G401.6 (cell line): ENCODE measurements around the gene LRRC7.

Source experiments
- FAIRE-seq: peaks from 2 replicates; lab custom pipeline; 2012; peaks lifted over from hg19 to GRCh38; lab: Jason Lieb, UNC

LRRC7 gene

GRCh38 chr1:69976896-69977295 is 409.2 kb downstream of the LRRC7 start:
- no peak for FAIRE-seq

DNA sequence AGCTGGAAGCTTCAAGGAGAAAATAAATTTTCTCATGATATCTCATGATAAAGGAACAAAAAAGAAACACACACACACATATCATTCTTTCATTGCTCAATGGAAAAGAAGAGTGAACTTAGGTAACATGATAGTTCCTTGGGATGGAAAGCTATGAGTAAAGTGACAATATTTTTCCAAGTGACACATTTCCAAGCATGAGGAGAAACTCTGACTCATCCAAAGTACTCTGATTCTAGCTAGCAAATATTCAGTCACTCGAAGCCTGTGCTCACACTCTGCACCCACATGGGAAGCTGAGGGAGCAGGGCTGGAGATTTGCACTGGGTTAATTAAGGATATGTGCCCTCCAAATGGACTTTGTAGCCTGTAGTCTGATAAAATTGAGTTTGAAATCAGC is 415.3 kb downstream of the LRRC7 start:
- no peak for FAIRE-seq

GRCh38 chr1:69985376-69985775 is 417.7 kb downstream of the LRRC7 start:
- FAIRE-seq, result no peak

DNA sequence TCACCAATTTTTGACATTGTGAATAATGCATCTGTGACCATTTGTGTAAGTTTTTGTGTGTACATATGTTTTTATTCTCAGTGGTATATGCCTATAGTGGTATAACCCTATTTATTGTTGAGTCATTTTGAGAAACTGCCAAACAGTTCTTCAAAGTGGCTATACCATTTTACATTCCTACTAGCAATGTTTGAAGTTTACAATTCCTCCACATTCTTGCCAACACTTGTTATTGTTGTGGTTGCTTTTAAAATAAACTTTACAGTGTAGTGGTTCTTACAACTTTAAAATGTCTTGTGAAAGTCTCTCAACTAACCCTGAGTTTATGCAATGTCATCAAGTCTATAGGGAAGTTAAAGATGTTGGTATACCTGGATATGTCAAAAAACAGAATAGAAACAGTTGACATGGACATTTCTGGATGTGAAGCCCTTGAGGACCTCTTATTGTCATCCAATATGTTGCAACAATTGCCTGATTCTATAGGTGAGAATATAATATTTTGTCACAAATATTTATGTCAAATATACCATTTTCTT is 418.2 kb downstream of the LRRC7 start:
- FAIRE-seq, result no peak

DNA sequence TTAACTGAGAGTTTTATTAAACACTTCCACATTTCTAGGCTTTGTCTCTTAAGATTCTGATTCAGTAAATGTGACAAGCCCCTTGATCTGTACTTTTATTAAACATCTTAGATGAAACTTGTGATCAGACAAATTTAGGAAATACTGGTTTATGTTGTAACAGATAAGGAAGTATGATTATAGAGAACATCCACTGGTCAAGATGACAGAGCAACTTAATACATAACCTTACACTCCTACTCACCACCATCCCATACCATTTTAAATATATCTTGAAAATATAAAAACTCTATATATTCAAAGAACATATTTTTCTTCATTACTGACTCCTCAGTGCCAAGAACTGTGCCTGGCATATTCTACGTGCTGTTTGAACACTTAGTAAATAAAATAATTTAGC is 420.2 kb downstream of the LRRC7 start:
- FAIRE-seq, result no peak

GRCh38 chr1:69991644-69992043 is 423.9 kb downstream of the LRRC7 start:
- no peak for FAIRE-seq

DNA sequence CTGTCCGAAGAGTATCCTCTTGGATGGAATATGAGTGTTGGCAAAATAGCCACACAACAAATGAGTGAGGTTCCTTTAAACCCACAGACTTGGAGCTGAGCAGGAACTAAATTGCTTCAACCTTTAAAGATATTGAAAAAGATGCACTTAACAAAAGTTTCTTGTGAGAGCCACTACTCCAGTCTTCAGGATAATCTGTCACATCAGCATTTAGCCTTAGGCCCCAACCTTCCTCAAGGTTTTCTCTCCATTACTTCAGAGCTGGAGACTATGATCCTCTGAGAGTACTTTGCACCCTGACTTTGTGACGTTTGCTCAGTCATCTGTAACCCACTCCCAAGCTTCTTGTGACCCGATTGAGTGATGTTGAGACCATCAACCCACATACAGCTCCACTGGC is 424.9 kb downstream of the LRRC7 start:
- no peak for FAIRE-seq

DNA sequence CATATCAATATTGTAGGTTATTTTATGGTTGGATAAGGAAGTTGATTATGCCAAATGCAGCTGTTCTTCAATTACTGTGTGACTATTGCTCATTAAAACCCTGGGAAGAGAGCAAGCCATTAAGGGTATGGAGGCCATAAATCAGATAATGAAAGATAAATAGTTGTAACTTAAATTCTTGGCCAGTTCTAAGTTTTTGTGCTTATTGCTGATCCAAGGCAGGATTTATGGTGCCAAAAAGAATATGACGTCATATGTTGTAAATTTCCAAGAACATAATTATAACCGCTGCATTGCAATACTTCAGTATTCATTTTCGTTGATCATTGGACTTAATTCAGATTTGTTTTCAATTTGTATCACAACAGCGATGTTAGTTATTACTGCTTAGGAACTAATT is 426.1 kb downstream of the LRRC7 start:
- no peak for FAIRE-seq

DNA sequence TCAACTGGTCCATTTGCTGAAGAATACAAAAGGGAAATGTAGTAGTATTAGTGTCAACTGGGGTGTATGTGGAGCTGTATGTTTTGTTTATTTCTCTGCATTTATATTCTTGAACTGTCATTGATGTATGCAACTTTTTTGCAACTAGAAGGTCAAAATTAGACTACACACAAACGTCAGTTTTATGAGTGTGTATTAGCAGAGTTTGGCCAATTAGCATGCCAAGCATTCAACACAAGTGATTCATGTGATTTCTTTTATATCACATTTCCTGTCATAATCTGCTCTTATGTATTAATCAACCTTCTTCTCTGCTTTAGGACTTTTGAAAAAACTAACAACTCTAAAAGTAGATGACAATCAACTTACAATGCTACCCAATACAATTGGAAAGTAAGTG is 426.5 kb downstream of the LRRC7 start:
- no peak for FAIRE-seq

- FAIRE-seq, result no peak
These were observed 431.1 kb downstream of the LRRC7 start for GRCh38 chr1:69998847-69999246.

GRCh38 chr1:70003211-70003908 is 435.6 kb downstream of the LRRC7 start:
- FAIRE-seq, result no peak

- no peak for FAIRE-seq
These were observed 437.8 kb downstream of the LRRC7 start for GRCh38 chr1:70005386-70006034.

- no peak for FAIRE-seq
These were observed 440.9 kb downstream of the LRRC7 start for GRCh38 chr1:70008660-70009059.

DNA sequence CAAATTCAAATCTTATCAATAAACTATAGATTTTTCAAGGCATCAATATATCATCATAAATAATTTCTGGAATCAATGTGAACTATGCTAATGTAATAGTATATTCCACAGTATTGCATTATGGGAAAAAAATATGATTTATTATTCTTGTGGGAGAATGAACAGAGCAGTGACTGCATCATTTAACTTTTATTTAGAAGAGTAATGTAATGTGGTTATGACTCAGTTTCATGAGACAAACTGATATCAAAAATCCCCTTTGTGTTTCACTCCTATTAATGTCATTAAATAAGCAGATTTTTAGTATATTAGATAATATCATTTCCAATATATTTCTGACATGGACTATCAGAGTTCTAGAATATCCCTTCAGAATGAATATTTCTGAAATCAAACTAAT is 450.0 kb downstream of the LRRC7 start:
- no peak for FAIRE-seq

DNA sequence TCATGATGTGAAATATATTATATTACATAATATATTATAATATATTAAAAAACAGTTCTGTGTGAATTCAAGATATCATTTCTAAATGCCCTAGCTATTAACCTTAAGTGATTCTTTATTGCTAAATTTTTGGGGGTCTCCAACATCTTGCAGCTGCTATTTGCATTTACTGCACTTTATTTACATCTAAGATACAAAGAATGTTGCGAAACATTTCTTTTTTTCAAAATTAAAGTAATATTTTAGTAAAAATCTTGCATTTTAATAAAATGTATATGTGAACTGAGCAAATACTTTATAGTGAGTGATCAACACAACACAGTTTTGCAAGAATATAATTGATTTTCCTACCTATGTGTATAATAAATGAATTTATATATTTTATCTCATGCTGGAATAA is 456.6 kb downstream of the LRRC7 start:
- no peak for FAIRE-seq

- FAIRE-seq, result peak; percentile 79
These were observed 457.3 kb downstream of the LRRC7 start for GRCh38 chr1:70025052-70025451.

- no peak for FAIRE-seq
These were observed 458.1 kb downstream of the LRRC7 start for GRCh38 chr1:70025846-70026245.

DNA sequence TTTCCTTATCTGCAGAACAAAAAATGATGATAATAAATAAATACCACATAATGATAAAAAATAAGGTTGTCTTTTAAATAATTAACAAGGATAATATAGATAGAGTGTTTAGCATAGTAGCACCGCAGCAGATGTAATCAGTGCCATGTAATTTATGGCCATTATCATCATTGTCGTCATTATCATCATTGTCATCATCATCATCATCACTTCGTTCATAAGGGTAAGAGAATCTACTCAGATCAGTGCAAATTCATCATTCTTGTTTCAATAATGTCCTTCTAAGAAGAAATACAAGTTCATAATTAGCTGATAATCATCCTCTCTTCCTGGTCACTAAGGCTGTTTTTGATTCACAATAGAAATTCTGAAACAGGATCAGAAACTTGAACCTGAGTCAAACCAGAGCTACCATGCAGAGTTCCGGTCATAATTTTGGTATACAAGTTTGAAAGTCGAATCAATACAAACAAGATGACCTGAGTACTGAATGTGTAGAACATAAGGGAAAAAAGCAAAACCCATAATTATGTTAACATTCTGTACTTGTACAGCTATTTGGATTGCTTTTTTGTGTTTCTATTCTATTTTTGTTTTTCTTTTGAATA is 465.6 kb downstream of the LRRC7 start:
- no peak for FAIRE-seq

DNA sequence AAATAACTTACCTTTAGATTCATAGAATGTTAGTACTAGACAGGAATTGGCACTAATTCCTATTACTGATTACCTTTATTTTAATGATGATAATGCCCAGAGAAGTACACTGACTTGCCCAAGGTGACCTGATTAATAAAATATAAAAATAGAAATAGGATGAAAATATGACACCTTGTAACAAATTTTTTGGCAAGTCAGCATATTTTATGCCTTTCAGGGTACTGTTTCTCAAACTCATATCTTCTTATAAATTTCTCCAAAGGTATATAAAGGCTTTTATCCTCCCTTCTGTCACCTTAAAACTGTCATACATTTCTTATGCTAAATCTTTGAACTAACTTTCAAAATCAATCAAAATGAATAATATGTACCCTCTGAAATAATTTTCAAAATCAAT is 466.2 kb downstream of the LRRC7 start:
- no peak for FAIRE-seq

DNA sequence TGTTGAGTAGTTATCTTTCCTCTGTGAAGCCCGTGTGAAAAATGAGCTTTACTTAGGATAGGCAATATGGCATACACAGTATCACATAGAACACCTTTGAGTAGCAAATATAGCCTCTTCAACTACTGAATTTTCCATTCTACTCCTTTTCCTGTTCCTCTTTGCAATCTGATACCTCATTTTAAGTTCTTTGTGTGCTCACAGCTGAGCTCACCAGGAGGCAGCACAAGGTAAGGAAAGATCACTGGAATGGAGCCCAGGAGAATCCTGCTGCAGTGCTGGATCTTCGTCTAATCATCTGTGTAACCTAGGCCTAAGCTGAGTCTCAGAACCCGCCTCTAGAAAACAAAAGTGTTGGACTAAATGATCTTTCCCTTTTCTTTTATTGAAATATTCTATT is 466.7 kb downstream of the LRRC7 start:
- no peak for FAIRE-seq

DNA sequence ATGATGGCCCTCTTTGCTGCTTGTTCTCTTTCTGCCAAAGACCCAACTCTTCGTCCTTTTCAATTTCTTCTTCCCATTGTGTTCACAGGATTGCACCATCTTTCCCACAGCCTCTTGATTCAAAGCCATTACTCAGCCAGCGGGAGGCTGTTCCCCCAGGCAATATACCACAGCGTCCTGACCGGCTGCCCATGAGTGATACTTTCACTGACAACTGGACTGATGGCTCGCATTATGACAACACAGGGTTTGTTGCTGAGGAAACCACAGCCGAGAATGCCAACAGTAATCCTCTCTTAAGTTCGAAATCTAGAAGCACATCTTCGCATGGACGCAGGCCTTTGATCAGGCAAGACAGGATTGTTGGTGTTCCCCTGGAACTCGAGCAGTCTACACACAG is 470.3 kb downstream of the LRRC7 start:
- FAIRE-seq, result no peak

GRCh38 chr1:70039485-70039884 is 471.8 kb downstream of the LRRC7 start:
- no peak for FAIRE-seq

DNA sequence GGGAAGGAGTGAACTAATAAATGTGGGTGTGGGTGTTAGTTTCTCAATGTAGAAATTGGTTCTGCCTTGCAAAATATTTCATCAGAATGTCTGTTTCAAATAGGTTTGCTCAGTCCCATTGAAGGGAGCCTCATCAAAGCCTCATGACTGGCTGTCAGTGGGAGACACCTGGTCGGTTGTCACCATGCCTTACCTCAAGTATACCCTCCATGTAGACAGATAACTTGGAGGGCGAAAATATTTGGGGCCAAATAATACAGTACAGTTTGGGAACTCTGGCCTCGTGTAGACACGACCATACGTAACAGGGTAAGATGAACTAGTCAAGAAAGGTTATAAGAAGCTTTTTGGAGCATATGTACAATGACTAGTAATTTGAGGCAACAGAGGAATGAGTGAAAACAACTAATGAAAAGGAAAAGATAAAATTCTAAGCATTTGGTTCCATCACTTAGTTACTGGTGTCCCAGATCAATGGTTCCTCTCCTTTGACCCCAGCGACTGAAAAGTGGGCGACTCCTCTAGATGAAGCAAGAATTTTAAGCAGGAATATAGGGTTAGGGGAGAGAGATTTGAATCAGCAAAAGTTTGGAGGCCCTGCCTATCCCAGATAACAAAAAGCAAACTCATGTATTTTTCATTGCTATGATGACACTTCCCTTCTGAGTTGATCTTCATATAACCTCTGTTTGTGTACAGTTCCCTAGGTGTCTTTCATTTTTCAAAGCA is 473.8 kb downstream of the LRRC7 start:
- FAIRE-seq, result no peak
